Activated CD8-positive, alpha-beta T cell treated with anti-CD3 and anti-CD28 coated beads for 36 hours (primary cell): Measurements from ENCODE around the gene PIGQ. TPM values are rescaled to one million over a fixed set of nuclear protein-coding genes. Genes with fewer than 3 reads are reported as not detected.

Source experiments
- ATAC-seq: fragments of 200-7000 bp; cut with Tn5 transposase; one replicate; pipeline ENCODE4 v1.10.0; 2021; ENCODE audit warnings: mild to moderate bottlenecking, moderate library complexity
- CTCF ChIA-PET: fragments of 350-600 bp; sonication (Branson Sonifier 250); formaldehyde crosslinking; loops from one replicate; lab custom pipeline; 2021; ENCODE audit warnings: antibody characterized with exemption; lab: Charles Lee
- POLR2A ChIA-PET: fragments of 350-600 bp; sonication (Branson Sonifier 250); formaldehyde crosslinking; loops from one replicate; lab custom pipeline; 2021; ENCODE audit warnings: antibody characterized with exemption; lab: Charles Lee
- DNase-seq: peaks from one replicate; pipeline ENCODE4 v3.0.0-alpha.2; 2020
- H3K27ac Mint-ChIP-seq: one replicate; pipeline ENCODE4 v1.8.0; 2021; ENCODE audit warnings: mild to moderate bottlenecking, mixed read lengths
- H3K27me3 Mint-ChIP-seq: one replicate; pipeline ENCODE4 v1.8.0; 2021; ENCODE audit warnings: mixed read lengths
- H3K36me3 Mint-ChIP-seq: one replicate; pipeline ENCODE4 v1.8.0; 2021; ENCODE audit warnings: low read depth, mixed read lengths
- H3K4me1 Mint-ChIP-seq: one replicate; pipeline ENCODE4 v1.8.0; 2021; ENCODE audit warnings: low read depth, mixed read lengths
- H3K4me3 Mint-ChIP-seq: one replicate; pipeline ENCODE4 v1.8.0; 2021; ENCODE audit warnings: mild to moderate bottlenecking, moderate library complexity, mixed read lengths
- H3K9me3 Mint-ChIP-seq: one replicate; pipeline ENCODE4 v1.8.0; 2021; ENCODE audit warnings: mixed read lengths
- intact Hi-C: fragments of 100-400 bp; cut with micrococcal nuclease; formaldehyde crosslinking; loops from one replicate; pipeline ENCODE4 v1.10.0; 2022
- microRNA-seq: library from miRNA; unstranded; fragments of <30 nt; microRNA quantifications from one replicate; pipeline ENCODE4 v1.2.0, GENCODE V29; 2022; ENCODE audit warnings: borderline microRNAs expressed, borderline replicate concordance
- total RNA-seq, 2 experiments: library from RNA; stranded (reverse); gene quantifications; one replicate each; pipeline ENCODE4 v1.2.3, GENCODE V29; 2021
- TF ChIP-seq, protein P1 (sequence below): fragments of 200-600 bp; IDR thresholded peaks from one replicate; pipeline ENCODE4 v1.8.0; 2022; ENCODE audit warnings: antibody characterized with exemption, mild to moderate bottlenecking

PIGQ gene
- total RNA-seq, 2 experiments from 2014 or later = 18.5 to 18.6 TPM

- no peaks in the 10 kb centered on the region for H3K27me3 Mint-ChIP-seq
- H3K27ac Mint-ChIP-seq = no peak overlapping the region
- peaks cover 6% of the 10 kb centered on the region for H3K4me1 Mint-ChIP-seq
- peaks cover 3% of the 10 kb centered on the region for H3K36me3 Mint-ChIP-seq
- CTCF ChIA-PET = no interaction called here
- intact Hi-C loops = no loop called here
- DNase-seq (no peak), ATAC-seq (no peak)
- TF ChIP-seq, protein P1, sequence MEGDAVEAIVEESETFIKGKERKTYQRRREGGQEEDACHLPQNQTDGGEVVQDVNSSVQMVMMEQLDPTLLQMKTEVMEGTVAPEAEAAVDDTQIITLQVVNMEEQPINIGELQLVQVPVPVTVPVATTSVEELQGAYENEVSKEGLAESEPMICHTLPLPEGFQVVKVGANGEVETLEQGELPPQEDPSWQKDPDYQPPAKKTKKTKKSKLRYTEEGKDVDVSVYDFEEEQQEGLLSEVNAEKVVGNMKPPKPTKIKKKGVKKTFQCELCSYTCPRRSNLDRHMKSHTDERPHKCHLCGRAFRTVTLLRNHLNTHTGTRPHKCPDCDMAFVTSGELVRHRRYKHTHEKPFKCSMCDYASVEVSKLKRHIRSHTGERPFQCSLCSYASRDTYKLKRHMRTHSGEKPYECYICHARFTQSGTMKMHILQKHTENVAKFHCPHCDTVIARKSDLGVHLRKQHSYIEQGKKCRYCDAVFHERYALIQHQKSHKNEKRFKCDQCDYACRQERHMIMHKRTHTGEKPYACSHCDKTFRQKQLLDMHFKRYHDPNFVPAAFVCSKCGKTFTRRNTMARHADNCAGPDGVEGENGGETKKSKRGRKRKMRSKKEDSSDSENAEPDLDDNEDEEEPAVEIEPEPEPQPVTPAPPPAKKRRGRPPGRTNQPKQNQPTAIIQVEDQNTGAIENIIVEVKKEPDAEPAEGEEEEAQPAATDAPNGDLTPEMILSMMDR = no peak
- POLR2A ChIA-PET = no interaction called here
- H3K4me3 Mint-ChIP-seq = no peak overlapping the region
- no peaks in the 10 kb centered on the region for H3K9me3 Mint-ChIP-seq
These were observed 62.1 kb downstream of the PIGQ start for GRCh38 chr16:631808-632358.

DNA sequence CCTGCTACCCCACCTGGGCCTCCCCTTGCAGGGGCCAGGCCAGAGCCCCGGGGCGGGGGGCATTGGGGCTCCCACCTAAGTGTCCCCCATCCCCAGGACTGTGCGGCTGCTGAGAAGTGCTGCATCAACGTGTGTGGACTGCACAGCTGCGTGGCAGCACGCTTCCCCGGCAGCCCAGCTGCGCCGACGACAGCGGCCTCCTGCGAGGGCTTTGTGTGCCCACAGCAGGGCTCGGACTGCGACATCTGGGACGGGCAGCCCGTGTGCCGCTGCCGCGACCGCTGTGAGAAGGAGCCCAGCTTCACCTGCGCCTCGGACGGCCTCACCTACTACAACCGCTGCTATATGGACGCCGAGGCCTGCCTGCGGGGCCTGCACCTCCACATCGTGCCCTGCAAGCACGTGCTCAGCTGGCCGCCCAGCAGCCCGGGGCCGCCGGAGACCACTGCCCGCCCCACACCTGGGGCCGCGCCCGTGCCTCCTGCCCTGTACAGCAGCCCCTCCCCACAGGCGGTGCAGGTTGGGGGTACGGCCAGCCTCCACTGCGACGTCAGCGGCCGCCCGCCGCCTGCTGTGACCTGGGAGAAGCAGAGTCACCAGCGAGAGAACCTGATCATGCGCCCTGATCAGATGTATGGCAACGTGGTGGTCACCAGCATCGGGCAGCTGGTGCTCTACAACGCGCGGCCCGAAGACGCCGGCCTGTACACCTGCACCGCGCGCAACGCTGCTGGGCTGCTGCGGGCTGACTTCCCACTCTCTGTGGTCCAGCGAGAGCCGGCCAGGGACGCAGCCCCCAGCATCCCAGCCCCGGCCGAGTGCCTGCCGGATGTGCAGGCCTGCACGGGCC lies 62.9 kb downstream of the PIGQ start:
- TF ChIP-seq, protein P1 = no peak
- intact Hi-C loops = no loop called here

DNA sequence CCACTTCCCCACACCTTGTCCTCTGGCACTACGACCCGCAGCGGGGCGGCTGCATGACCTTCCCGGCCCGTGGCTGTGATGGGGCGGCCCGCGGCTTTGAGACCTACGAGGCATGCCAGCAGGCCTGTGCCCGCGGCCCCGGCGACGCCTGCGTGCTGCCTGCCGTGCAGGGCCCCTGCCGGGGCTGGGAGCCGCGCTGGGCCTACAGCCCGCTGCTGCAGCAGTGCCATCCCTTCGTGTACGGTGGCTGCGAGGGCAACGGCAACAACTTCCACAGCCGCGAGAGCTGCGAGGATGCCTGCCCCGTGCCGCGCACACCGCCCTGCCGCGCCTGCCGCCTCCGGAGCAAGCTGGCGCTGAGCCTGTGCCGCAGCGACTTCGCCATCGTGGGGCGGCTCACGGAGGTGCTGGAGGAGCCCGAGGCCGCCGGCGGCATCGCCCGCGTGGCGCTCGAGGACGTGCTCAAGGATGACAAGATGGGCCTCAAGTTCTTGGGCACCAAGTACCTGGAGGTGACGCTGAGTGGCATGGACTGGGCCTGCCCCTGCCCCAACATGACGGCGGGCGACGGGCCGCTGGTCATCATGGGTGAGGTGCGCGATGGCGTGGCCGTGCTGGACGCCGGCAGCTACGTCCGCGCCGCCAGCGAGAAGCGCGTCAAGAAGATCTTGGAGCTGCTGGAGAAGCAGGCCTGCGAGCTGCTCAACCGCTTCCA lies 63.7 kb downstream of the PIGQ start:
- TF ChIP-seq, protein P1 = no peak
- Mint-ChIP-seq H3K27me3 (no peaks in the 10 kb centered on the region), H3K36me3 (peaks cover 3% of the 10 kb centered on the region), H3K4me1 (peaks cover 11% of the 10 kb centered on the region), H3K4me3 (no peak overlapping the region), H3K9me3 (no peaks in the 10 kb centered on the region), H3K27ac (no peak overlapping the region)
- DNase-seq = no peak
- intact Hi-C loops = no loop called here
- ChIA-PET CTCF (interaction anchor here (1.1 kb wide), 1 partner anchor 9 kb away, joined by 3 read pairs; no protein-coding TSS in a partner anchor), POLR2A (interaction anchor here (0.9 to 1.2 kb wide), 2 partner anchors 10 to 51 kb away, joined by 3 read pairs; no protein-coding TSS in a partner anchor)
- no peak for ATAC-seq

More for the DNA sequence above, 62.9 kb downstream of the PIGQ start:
- Mint-ChIP-seq H3K4me1 (peaks cover 8% of the 10 kb centered on the region), H3K27ac (no peak overlapping the region), H3K9me3 (no peaks in the 10 kb centered on the region), H3K4me3 (no peak overlapping the region), H3K27me3 (no peaks in the 10 kb centered on the region), H3K36me3 (peaks cover 3% of the 10 kb centered on the region)
- ChIA-PET CTCF (no interaction called here), POLR2A (no interaction called here)
- no peak for ATAC-seq
- DNase-seq = no peak

Small RNAs within 50 kb of the gene (microRNA-seq; reads per million reads assigned to microRNA genes)
- gene MIR3176 = 53.6 reads per million, percentile 61 among the genes with 10 or more reads in this experiment
- not detected for gene MIR5587

Other genes starting within 250 kb of the PIGQ start
- 10 to 100 TPM; 24.1 to 24.9 TPM for gene AXIN1, start 217.2 kb upstream of the PIGQ start, total RNA-seq
- gene MRPL28, start 199.4 kb upstream of the PIGQ start, total RNA-seq = 10 to 100 TPM; 95.0 to 98.2 TPM
- gene PGAP6, start 188.0 kb upstream of the PIGQ start, total RNA-seq = 10 to 100 TPM; 21.9 to 24.8 TPM
- 10 to 100 TPM; 22.9 to 24.2 TPM for gene NME4, start 172.8 kb upstream of the PIGQ start, total RNA-seq
- 1 to 10 TPM; 9.7 to 10.0 TPM for gene DECR2, start 168.1 kb upstream of the PIGQ start, total RNA-seq
- 10 to 100 TPM; 18.7 to 20.4 TPM for gene RAB11FIP3, start 144.3 kb upstream of the PIGQ start, total RNA-seq
- 10 to 100 TPM; 76.4 to 81.2 TPM for gene CAPN15, start 42.3 kb upstream of the PIGQ start, total RNA-seq
- gene PRR35, start 9.6 kb upstream of the PIGQ start, total RNA-seq = not detected
- gene NHLRC4, start 3.0 kb upstream of the PIGQ start, total RNA-seq = under 1 TPM; 0.41 to 0.72 TPM
- 1 to 10 TPM; 8.1 to 8.8 TPM for gene RAB40C, start 20.1 kb downstream of the PIGQ start, total RNA-seq
- under 1 TPM in 1 of 2 experiments, not detected in 1; 0.25 TPM for gene WFIKKN1, start 61.0 kb downstream of the PIGQ start, total RNA-seq
- 100 to 1,000 TPM; 119 to 133 TPM for gene METTL26, start 66.3 kb downstream of the PIGQ start, total RNA-seq
- 10 to 100 TPM; 60.7 to 62.7 TPM for gene MCRIP2, start 71.9 kb downstream of the PIGQ start, total RNA-seq
- gene WDR90, start 79.4 kb downstream of the PIGQ start, total RNA-seq = 10 to 100 TPM; 89.6 to 90.7 TPM
- 100 to 1,000 TPM; 110 TPM for gene RHOT2, start 98.2 kb downstream of the PIGQ start, total RNA-seq
- under 1 TPM; 0.79 to 0.89 TPM for gene RHBDL1, start 105.7 kb downstream of the PIGQ start, total RNA-seq
- gene STUB1, start 110.4 kb downstream of the PIGQ start, total RNA-seq = 10 to 100 TPM; 57.1 to 61.7 TPM
- 10 to 100 TPM; 26.2 to 28.7 TPM for gene JMJD8, start 114.4 kb downstream of the PIGQ start, total RNA-seq
- gene WDR24, start 120.4 kb downstream of the PIGQ start, total RNA-seq = 10 to 100 TPM; 17.6 to 18.7 TPM
- gene FBXL16, start 135.8 kb downstream of the PIGQ start, total RNA-seq = 1 to 10 TPM; 5.9 to 8.0 TPM
- gene METRN, start 145.2 kb downstream of the PIGQ start, total RNA-seq = 10 to 100 TPM; 37.2 to 43.1 TPM
- 10 to 100 TPM; 34.3 to 38.4 TPM for gene ANTKMT, start 151.2 kb downstream of the PIGQ start, total RNA-seq
- 1 to 10 TPM; 4.6 to 5.7 TPM for gene CCDC78, start 156.5 kb downstream of the PIGQ start, total RNA-seq
- gene HAGHL, start 157.1 kb downstream of the PIGQ start, total RNA-seq = 10 to 100 TPM; 28.8 to 32.6 TPM
- 10 to 100 TPM; 21.3 to 25.0 TPM for gene CIAO3, start 171.0 kb downstream of the PIGQ start, total RNA-seq
- gene MSLN, start 190.8 kb downstream of the PIGQ start, total RNA-seq = not detected
- 10 to 100 TPM; 17.1 to 18.1 TPM for gene RPUSD1, start 218.4 kb downstream of the PIGQ start, total RNA-seq
- gene CHTF18, start 218.7 kb downstream of the PIGQ start, total RNA-seq = 100 to 1,000 TPM in 1 of 2 experiments, 10 to 100 TPM in 1; 95.6 to 115 TPM
- not detected for gene GNG13, start 230.8 kb downstream of the PIGQ start, total RNA-seq